Neural cell (in vitro differentiated cells): Measurements from ENCODE around the gene ZC2HC1B.
"Not testable (repeated sequence)": the region's sequence is repeated elsewhere in the genome, so short reads cannot be mapped to it uniquely, and the experiment has no call there.

Experiments used
- EP300 ChIP-seq: fragments of 450-650 bp; conservative IDR thresholded peaks from 2 replicates; pipeline ENCODE4 v1.6.1; 2014; ENCODE audit warnings: antibody characterized with exemption, mild to moderate bottlenecking, moderate library complexity; ENCODE audit not compliant: poor library complexity, severe bottlenecking
- EZH2 ChIP-seq: fragments of 200-600, 300-800 bp; shearing (Covaris generic), sonication (generic); IDR thresholded peaks from 2 replicates; pipeline ENCODE4 v1.6.1; 2014; ENCODE audit warnings: antibody characterized with exemption, low read length, borderline replicate concordance, mild to moderate bottlenecking; ENCODE audit not compliant: insufficient read depth, poor library complexity, severe bottlenecking
- MXI1 ChIP-seq: fragments of 450-650 bp; conservative IDR thresholded peaks from 2 replicates; pipeline ENCODE4 v1.6.1; 2014; ENCODE audit warnings: antibody characterized with exemption, mild to moderate bottlenecking; ENCODE audit not compliant: poor library complexity, severe bottlenecking
- POLR2AphosphoS5 ChIP-seq: IDR thresholded peaks from 2 replicates; pipeline ENCODE4 v1.6.1; 2012
- TAF1 ChIP-seq: IDR thresholded peaks from 2 replicates; pipeline ENCODE4 v1.6.1; 2012; ENCODE audit warnings: low read depth
- TF ChIP-seq, protein P1 (sequence below): fragments of 450-650 bp; IDR thresholded peaks from 2 replicates; pipeline ENCODE4 v1.5.1; 2014; ENCODE audit warnings: antibody characterized with exemption, mild to moderate bottlenecking, moderate library complexity; ENCODE audit not compliant: poor library complexity, severe bottlenecking
- TF ChIP-seq, protein P2 (sequence below): IDR thresholded peaks from 2 replicates; pipeline ENCODE4 v1.6.1; 2012; ENCODE audit warnings: borderline replicate concordance

DNA sequence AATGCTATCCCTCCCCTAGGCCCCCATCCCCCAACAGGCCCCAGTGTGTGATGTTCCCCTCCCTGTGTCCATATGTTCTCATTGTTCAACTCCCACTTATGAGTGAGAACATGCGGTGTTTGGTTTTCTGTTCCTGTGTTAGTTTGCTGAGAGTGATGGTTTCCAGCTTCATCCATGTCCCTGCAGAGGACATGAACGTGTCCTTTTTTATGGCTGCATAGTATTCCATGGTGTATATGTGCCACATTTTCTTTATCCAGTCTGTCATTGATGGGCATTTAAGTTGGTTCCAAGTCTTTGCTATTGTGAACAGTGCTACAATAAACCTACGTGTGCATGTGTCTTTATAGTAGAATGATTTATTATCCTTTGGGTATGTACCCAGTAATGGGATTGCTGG is 12.6 kb upstream of the ZC2HC1B start:
- TF ChIP-seq, protein P1, sequence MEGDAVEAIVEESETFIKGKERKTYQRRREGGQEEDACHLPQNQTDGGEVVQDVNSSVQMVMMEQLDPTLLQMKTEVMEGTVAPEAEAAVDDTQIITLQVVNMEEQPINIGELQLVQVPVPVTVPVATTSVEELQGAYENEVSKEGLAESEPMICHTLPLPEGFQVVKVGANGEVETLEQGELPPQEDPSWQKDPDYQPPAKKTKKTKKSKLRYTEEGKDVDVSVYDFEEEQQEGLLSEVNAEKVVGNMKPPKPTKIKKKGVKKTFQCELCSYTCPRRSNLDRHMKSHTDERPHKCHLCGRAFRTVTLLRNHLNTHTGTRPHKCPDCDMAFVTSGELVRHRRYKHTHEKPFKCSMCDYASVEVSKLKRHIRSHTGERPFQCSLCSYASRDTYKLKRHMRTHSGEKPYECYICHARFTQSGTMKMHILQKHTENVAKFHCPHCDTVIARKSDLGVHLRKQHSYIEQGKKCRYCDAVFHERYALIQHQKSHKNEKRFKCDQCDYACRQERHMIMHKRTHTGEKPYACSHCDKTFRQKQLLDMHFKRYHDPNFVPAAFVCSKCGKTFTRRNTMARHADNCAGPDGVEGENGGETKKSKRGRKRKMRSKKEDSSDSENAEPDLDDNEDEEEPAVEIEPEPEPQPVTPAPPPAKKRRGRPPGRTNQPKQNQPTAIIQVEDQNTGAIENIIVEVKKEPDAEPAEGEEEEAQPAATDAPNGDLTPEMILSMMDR: not testable (repeated sequence)
- not testable (repeated sequence) for TF ChIP-seq POLR2AphosphoS5, MXI1, TAF1, EZH2, EP300
- TF ChIP-seq, protein P2, sequence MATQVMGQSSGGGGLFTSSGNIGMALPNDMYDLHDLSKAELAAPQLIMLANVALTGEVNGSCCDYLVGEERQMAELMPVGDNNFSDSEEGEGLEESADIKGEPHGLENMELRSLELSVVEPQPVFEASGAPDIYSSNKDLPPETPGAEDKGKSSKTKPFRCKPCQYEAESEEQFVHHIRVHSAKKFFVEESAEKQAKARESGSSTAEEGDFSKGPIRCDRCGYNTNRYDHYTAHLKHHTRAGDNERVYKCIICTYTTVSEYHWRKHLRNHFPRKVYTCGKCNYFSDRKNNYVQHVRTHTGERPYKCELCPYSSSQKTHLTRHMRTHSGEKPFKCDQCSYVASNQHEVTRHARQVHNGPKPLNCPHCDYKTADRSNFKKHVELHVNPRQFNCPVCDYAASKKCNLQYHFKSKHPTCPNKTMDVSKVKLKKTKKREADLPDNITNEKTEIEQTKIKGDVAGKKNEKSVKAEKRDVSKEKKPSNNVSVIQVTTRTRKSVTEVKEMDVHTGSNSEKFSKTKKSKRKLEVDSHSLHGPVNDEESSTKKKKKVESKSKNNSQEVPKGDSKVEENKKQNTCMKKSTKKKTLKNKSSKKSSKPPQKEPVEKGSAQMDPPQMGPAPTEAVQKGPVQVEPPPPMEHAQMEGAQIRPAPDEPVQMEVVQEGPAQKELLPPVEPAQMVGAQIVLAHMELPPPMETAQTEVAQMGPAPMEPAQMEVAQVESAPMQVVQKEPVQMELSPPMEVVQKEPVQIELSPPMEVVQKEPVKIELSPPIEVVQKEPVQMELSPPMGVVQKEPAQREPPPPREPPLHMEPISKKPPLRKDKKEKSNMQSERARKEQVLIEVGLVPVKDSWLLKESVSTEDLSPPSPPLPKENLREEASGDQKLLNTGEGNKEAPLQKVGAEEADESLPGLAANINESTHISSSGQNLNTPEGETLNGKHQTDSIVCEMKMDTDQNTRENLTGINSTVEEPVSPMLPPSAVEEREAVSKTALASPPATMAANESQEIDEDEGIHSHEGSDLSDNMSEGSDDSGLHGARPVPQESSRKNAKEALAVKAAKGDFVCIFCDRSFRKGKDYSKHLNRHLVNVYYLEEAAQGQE: not testable (repeated sequence)
